ENCODE measurements around the gene ACSM2B.

- TF ChIP-seq POLR2A (IDR thresholded peaks at IDR 0.05; ENCODE audit: low read depth, low read length) (no peak), CTCF (conservative IDR thresholded peaks at IDR 0.05; ENCODE audit: low read depth, low read length) (no peak), RCOR1 (IDR thresholded peaks at IDR 0.05; ENCODE audit: insufficient replicate concordance, low read length) (no peak)
Observed at GRCh38 chr16:20538181-20538580, 38.0 kb downstream of the ACSM2B start.
